ENCODE results near the gene PAPPA.
A peak's percentile ranks its signal among the peaks of the same experiment; 100 is the strongest.

Gene PAPPA

DNA sequence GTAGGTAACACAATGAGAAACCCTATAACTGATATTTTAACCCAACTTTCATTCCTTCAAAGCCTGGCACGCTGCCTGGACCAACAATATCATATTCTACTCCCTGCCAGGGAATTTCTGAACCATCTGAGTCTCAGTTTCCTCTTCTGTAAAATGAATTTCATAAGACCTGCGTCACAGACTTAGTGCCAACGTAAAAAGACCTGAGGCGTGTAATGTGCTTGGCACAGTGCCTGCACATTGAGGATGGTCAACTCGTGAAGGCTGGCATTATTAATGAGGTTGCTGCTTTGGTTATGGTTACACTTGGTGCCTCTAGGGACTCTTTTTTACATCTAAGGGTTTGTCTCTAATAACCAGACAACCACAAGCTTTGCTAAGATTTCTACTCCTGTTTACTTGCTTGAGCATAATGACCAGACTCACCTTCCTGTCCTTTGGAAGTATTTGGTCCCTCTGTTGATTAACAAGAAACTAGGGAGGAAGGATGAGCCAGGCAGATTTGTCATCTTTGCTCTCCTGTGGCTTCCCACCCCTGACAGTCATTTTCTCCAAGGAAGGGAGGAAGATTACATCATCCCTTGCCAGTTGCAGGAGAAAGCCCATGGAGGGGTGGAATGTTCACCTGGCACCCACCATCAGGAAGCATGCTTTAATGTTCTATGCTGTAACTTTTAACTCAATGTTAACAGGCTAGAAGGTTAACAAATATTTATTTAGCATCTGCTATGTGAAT lies 79.0 kb downstream of the PAPPA start:
- no peak overlapping the region for H3K27ac ChIP-seq (ENCODE audit: extremely low read depth, low read depth, low read length)
- no peaks in the 10 kb centered on the region for H3K4me1 ChIP-seq (ENCODE audit: control insufficient read depth, insufficient read depth, low read length)
- CTCF ChIA-PET: interaction anchor here (0.6 kb wide), 1 partner anchor 352 kb away, joined by 8 read pairs; no protein-coding TSS in a partner anchor
- H3K9me3 ChIP-seq (ENCODE audit: control insufficient read depth, insufficient read depth, low read depth, low read length): no peaks in the 10 kb centered on the region
- no peak overlapping the region for H3K4me3 ChIP-seq (ENCODE audit: low read depth, low read length)
- TF ChIP-seq ZBTB48 (tag by site-specific recombination; IDR thresholded peaks at IDR 0.05): peak; percentile 19; the same call in 1 of the 2 replicates
- TF ChIP-seq, protein P1, sequence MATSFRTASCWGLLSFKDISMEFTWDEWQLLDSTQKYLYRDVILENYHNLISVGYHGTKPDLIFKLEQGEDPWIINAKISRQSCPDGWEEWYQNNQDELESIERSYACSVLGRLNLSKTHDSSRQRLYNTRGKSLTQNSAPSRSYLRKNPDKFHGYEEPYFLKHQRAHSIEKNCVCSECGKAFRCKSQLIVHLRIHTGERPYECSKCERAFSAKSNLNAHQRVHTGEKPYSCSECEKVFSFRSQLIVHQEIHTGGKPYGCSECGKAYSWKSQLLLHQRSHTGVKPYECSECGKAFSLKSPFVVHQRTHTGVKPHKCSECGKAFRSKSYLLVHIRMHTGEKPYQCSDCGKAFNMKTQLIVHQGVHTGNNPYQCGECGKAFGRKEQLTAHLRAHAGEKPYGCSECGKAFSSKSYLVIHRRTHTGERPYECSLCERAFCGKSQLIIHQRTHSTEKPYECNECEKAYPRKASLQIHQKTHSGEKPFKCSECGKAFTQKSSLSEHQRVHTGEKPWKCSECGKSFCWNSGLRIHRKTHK (tag by site-specific recombination; IDR thresholded peaks at IDR 0.05): no peak
- POLR2A ChIA-PET: no interaction called here
- H3K36me3 ChIP-seq (ENCODE audit: control insufficient read depth in 2 of 2, insufficient read depth in 1 of 2, low read length in 2 of 2): no peaks in the 10 kb centered on the region

DNA sequence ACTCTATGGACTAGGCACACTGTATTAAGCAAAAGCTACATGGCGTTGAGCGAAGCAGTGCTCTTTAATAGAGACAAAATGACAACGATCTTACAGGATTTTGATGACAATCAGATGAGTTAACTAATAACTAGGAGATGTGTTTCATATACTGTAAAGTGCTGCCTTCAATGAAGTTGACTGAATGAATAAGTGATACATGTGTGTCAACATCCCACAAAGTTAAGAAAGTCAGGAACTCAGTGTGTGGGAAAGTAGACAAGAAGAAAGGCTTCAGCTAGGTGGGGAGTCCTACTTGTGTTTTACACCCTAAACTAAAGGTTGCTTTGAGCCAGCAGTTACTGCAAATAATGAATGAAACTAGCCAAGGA lies 79.6 kb downstream of the PAPPA start:
- Histone ChIP-seq H3K27ac (ENCODE audit: extremely low read depth, low read depth, low read length) (no peak overlapping the region), H3K4me1 (ENCODE audit: control insufficient read depth, insufficient read depth, low read length) (no peaks in the 10 kb centered on the region), H3K9me3 (ENCODE audit: control insufficient read depth, insufficient read depth, low read depth, low read length) (no peaks in the 10 kb centered on the region), H3K4me3 (ENCODE audit: low read depth, low read length) (no peak overlapping the region), H3K36me3 (ENCODE audit: control insufficient read depth in 2 of 2, insufficient read depth in 1 of 2, low read length in 2 of 2) (no peaks in the 10 kb centered on the region)
- ChIA-PET CTCF (no interaction called here), POLR2A (interaction anchor here (0.8 kb wide), 1 partner anchor 24 kb away, joined by 4 read pairs; no protein-coding TSS in a partner anchor)
- no peak for TF ChIP-seq ZNF549 (tag by site-specific recombination; IDR thresholded peaks at IDR 0.05)
- TF ChIP-seq, protein P2, sequence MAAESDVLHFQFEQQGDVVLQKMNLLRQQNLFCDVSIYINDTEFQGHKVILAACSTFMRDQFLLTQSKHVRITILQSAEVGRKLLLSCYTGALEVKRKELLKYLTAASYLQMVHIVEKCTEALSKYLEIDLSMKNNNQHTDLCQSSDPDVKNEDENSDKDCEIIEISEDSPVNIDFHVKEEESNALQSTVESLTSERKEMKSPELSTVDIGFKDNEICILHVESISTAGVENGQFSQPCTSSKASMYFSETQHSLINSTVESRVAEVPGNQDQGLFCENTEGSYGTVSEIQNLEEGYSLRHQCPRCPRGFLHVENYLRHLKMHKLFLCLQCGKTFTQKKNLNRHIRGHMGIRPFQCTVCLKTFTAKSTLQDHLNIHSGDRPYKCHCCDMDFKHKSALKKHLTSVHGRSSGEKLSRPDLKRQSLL (tag by site-specific recombination; IDR thresholded peaks at IDR 0.05): no peak
- TF ChIP-seq HOXD13 (CRISPR knock-in tag; IDR thresholded peaks at IDR 0.05; ENCODE audit: borderline replicate concordance): no peak
- TF ChIP-seq ZNF48 (tag by site-specific recombination; IDR thresholded peaks at IDR 0.05): no peak
- TF ChIP-seq ZNF112 (tag by site-specific recombination; IDR thresholded peaks at IDR 0.05): no peak
- TF ChIP-seq ZNF548 (tag by site-specific recombination; IDR thresholded peaks at IDR 0.05): no peak
- no peak for TF ChIP-seq ZNF670 (tag by site-specific recombination; IDR thresholded peaks at IDR 0.05; ENCODE audit: low read depth)
- no peak for TF ChIP-seq ZNF558 (tag by site-specific recombination; IDR thresholded peaks at IDR 0.05)
- TF ChIP-seq KLF8 (tag by site-specific recombination; IDR thresholded peaks at IDR 0.05): no peak
- no peak for TF ChIP-seq ZSCAN16 (tag by site-specific recombination; IDR thresholded peaks at IDR 0.05)
- TF ChIP-seq ZNF302 (tag by site-specific recombination; IDR thresholded peaks at IDR 0.05; ENCODE audit: low read depth): no peak
- TF ChIP-seq, protein P3, sequence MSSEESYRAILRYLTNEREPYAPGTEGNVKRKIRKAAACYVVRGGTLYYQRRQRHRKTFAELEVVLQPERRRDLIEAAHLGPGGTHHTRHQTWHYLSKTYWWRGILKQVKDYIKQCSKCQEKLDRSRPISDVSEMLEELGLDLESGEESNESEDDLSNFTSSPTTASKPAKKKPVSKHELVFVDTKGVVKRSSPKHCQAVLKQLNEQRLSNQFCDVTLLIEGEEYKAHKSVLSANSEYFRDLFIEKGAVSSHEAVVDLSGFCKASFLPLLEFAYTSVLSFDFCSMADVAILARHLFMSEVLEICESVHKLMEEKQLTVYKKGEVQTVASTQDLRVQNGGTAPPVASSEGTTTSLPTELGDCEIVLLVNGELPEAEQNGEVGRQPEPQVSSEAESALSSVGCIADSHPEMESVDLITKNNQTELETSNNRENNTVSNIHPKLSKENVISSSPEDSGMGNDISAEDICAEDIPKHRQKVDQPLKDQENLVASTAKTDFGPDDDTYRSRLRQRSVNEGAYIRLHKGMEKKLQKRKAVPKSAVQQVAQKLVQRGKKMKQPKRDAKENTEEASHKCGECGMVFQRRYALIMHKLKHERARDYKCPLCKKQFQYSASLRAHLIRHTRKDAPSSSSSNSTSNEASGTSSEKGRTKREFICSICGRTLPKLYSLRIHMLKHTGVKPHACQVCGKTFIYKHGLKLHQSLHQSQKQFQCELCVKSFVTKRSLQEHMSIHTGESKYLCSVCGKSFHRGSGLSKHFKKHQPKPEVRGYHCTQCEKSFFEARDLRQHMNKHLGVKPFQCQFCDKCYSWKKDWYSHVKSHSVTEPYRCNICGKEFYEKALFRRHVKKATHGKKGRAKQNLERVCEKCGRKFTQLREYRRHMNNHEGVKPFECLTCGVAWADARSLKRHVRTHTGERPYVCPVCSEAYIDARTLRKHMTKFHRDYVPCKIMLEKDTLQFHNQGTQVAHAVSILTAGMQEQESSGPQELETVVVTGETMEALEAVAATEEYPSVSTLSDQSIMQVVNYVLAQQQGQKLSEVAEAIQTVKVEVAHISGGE (tag by site-specific recombination; conservative IDR thresholded peaks at IDR 0.05; ENCODE audit: low read depth): no peak
- TF ChIP-seq ZNF211 (tag by site-specific recombination; IDR thresholded peaks at IDR 0.05; ENCODE audit: low read depth): no peak
- no peak for TF ChIP-seq ZNF155 (tag by site-specific recombination; IDR thresholded peaks at IDR 0.05)
- TF ChIP-seq ZNF121 (tag by site-specific recombination; IDR thresholded peaks at IDR 0.05): no peak
- no peak for TF ChIP-seq ZNF621 (tag by site-specific recombination; IDR thresholded peaks at IDR 0.05)
- TF ChIP-seq, protein P4, sequence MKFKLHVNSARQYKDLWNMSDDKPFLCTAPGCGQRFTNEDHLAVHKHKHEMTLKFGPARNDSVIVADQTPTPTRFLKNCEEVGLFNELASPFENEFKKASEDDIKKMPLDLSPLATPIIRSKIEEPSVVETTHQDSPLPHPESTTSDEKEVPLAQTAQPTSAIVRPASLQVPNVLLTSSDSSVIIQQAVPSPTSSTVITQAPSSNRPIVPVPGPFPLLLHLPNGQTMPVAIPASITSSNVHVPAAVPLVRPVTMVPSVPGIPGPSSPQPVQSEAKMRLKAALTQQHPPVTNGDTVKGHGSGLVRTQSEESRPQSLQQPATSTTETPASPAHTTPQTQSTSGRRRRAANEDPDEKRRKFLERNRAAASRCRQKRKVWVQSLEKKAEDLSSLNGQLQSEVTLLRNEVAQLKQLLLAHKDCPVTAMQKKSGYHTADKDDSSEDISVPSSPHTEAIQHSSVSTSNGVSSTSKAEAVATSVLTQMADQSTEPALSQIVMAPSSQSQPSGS (tag by site-specific recombination; IDR thresholded peaks at IDR 0.05; ENCODE audit: low read depth): no peak

Data from HEK293 (cell line).